Stimulated activated CD4-positive, alpha-beta T cell treated with anti-CD3 and anti-CD28 coated beads, TNF-alpha, amount 100 ng/mL, for 48 hours (primary cell): Measurements from ENCODE around the gene TACC2.

Source experiments
- DNase-seq, 3 donors: peaks; one replicate each; pipeline ENCODE4 v3.0.0-alpha.2; 2020; ENCODE audit warnings: low read depth in 3 of 3

TACC2 gene

GRCh38 chr10:122246830-122247520 is 258.0 kb downstream of the TACC2 start:
- no peak for DNase-seq

GRCh38 chr10:122248356-122249302 is 259.7 kb downstream of the TACC2 start:
- no peak for DNase-seq

GRCh38 chr10:122249303-122249850 is 260.4 kb downstream of the TACC2 start:
- DNase-seq, result no peak

- no peak for DNase-seq
These were observed 261.2 kb downstream of the TACC2 start for GRCh38 chr10:122249991-122250750.

- no peak for DNase-seq
These were observed 262.7 kb downstream of the TACC2 start for GRCh38 chr10:122251459-122252255.

- DNase-seq, result no peak
These were observed 263.8 kb downstream of the TACC2 start for GRCh38 chr10:122252805-122253204.

- DNase-seq, result no peak
These were observed 264.6 kb downstream of the TACC2 start for GRCh38 chr10:122253605-122254004.

GRCh38 chr10:122254831-122255230 is 265.9 kb downstream of the TACC2 start:
- no peak for DNase-seq

- DNase-seq, result no peak
These were observed 266.7 kb downstream of the TACC2 start for GRCh38 chr10:122255509-122256301.

GRCh38 chr10:122257041-122257440 is 268.1 kb downstream of the TACC2 start:
- DNase-seq, result no peak

GRCh38 chr10:122258136-122259074 is 269.4 kb downstream of the TACC2 start:
- DNase-seq, result no peak

- DNase-seq, result no peak
These were observed 270.1 kb downstream of the TACC2 start for GRCh38 chr10:122259075-122259466.

- no peak for DNase-seq
These were observed 272.6 kb downstream of the TACC2 start for GRCh38 chr10:122261584-122261983.

GRCh38 chr10:122263971-122264370 is 275.0 kb downstream of the TACC2 start:
- DNase-seq, result no peak

GRCh38 chr10:122264436-122264835 is 275.5 kb downstream of the TACC2 start:
- DNase-seq, result no peak

GRCh38 chr10:122264931-122265330 is 276.0 kb downstream of the TACC2 start:
- DNase-seq, result no peak

GRCh38 chr10:122265896-122266295 is 276.9 kb downstream of the TACC2 start:
- no peak for DNase-seq

GRCh38 chr10:122267849-122268737 is 279.1 kb downstream of the TACC2 start:
- peak in 2 of 3 donors; percentile 13 to 20 for DNase-seq
